GM12873 (cell line): ENCODE measurements around the gene CAMTA1.

ENCODE experiments used
- CTCF ChIP-seq: IDR thresholded peaks from 2 replicates; pipeline ENCODE4 v1.5.1; 2012; ENCODE audit warnings: low read depth, mild to moderate bottlenecking, moderate library complexity, low read length, control low read depth; ENCODE audit not compliant: insufficient read depth; ENCODE audit errors: missing control alignments

The CAMTA1 gene

GRCh38 chr1:7365706-7366105 lies 580.5 kb downstream of the CAMTA1 start:
- no peak for TF ChIP-seq CTCF

GRCh38 chr1:7366286-7366954 lies 581.2 kb downstream of the CAMTA1 start:
- no peak for TF ChIP-seq CTCF

DNA sequence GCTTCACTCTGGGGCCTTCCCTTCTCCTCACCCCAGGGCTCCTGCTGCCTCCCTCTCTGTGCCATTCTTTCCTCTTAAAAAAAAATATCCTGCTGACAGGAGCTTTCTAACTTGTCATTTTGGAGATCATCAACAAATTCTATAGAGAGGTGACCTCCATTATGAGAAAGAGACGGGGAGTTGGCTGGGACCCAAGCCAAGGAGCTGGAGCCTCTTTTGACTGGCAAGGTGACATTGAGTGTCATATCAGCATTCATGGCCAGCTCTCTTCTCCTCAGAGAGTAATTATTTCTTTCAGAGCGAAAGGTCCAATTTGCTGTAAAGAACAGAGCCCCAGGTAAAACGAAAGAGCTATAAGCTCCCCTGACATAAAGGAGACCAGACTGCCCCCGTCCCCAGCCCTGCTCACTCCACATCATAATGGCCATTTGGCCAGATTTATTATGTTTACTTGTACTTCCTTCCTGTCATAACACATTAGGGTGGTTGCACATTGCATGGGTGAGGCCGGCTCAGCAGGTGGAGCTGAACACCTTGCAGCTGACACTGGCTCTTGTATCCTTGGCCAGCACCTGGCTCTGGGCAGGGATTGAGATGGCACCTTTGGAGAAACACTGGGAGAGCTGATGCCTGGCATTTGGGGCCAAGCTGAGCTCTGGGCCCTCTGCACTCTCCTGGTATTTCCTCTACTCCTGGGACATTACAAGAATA lies 581.9 kb downstream of the CAMTA1 start:
- TF ChIP-seq CTCF, result no peak

DNA sequence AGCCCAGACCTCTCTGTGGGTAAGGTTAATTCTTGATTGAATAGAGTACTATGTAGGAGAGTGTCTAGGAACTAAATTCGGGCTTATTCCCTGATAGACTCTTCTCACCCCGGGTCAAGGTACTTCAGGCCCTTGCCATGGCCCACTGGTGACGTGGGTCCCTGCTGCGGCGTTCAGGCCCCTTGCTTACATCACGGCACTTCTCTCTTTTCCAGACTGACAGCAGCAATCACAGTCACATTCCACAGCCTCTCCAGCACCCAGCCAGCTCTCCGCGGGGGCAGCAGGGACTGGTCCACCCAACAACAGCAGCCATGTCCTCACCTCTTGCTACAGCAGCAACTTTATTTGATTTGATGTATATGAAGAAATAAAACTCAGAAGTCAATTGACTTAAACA lies 584.6 kb downstream of the CAMTA1 start:
- TF ChIP-seq CTCF, result no peak

DNA sequence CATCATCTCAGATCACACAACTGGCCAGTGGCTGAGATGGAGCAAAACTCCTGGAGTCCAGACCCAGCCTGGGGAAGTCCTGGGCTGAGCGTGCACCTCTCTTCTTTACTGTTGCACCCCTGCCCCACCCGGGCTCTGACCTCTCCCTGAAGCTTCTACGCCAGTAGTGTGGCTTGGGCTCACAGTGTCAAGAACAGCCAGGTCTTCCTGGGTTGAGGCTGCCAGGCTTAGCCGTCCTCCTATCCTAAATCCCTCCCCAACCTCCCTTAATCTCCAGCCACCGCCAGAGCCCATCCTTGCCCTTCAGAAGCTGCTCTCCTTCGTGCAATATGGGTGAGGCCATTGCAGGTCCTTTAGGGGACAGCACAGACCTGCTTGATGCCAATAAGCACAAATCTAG lies 586.7 kb downstream of the CAMTA1 start:
- no peak for TF ChIP-seq CTCF

GRCh38 chr1:7372477-7373120 lies 587.3 kb downstream of the CAMTA1 start:
- TF ChIP-seq CTCF, result no peak

GRCh38 chr1:7373251-7373650 lies 588.0 kb downstream of the CAMTA1 start:
- TF ChIP-seq CTCF, result no peak
